ENCODE measurements around the gene IFIT1.
"Not testable (repeated sequence)": the region's sequence is repeated elsewhere in the genome, so short reads cannot be mapped to it uniquely, and the experiment has no call there.

The IFIT1 gene

GRCh38 chr10:89391907-89392756, at the start of gene IFIT1:
TSS of gene IFIT1 (plus strand) at chr10:89392623. CDS start at chr10:89392713, 90 bp downstream.
- Histone ChIP-seq H3K27me3 (ENCODE audit: control insufficient read depth, insufficient read depth, low read length) (no peaks in the 10 kb centered on the region), H3K4me1 (ENCODE audit: control insufficient read depth, insufficient read depth, low read length) (peaks cover 8% of the 10 kb centered on the region), H3K36me3 (ENCODE audit: control insufficient read depth, insufficient read depth, low read length) (no peaks in the 10 kb centered on the region), H3K9ac (ENCODE audit: low read length) (no peak within 1 kb of the TSS), H3K4me3 (ENCODE audit: low read length) (peak within 1 kb of the TSS; percentile 70), H3K27ac (ENCODE audit: low read depth, low read length) (peak within 1 kb of the TSS; percentile 78)

GRCh38 chr10:89343089-89343767, 49.2 kb upstream of the IFIT1 start:
- no peak overlapping the region for H3K27ac ChIP-seq (ENCODE audit: low read depth, low read length)
- peaks cover 9% of the 10 kb centered on the region for H3K36me3 ChIP-seq (ENCODE audit: control insufficient read depth, insufficient read depth, low read length)
- no peaks in the 10 kb centered on the region for H3K4me1 ChIP-seq (ENCODE audit: control insufficient read depth, insufficient read depth, low read length)
- no peak overlapping the region for H3K9ac ChIP-seq (ENCODE audit: low read length)
- no peak overlapping the region for H3K4me3 ChIP-seq (ENCODE audit: low read length)
- H3K27me3 ChIP-seq (ENCODE audit: control insufficient read depth, insufficient read depth, low read length): no peaks in the 10 kb centered on the region

GRCh38 chr10:89344156-89344555, 48.3 kb upstream of the IFIT1 start:
- H3K27me3 ChIP-seq (ENCODE audit: control insufficient read depth, insufficient read depth, low read length): no peaks in the 10 kb centered on the region
- H3K9ac ChIP-seq (ENCODE audit: low read length): no peak overlapping the region
- H3K4me3 ChIP-seq (ENCODE audit: low read length): no peak overlapping the region
- peaks cover 3% of the 10 kb centered on the region for H3K36me3 ChIP-seq (ENCODE audit: control insufficient read depth, insufficient read depth, low read length)
- no peak overlapping the region for H3K27ac ChIP-seq (ENCODE audit: low read depth, low read length)
- no peaks in the 10 kb centered on the region for H3K4me1 ChIP-seq (ENCODE audit: control insufficient read depth, insufficient read depth, low read length)

- no peaks in the 10 kb centered on the region for H3K27me3 ChIP-seq (ENCODE audit: control insufficient read depth, insufficient read depth, low read length)
- H3K4me3 ChIP-seq (ENCODE audit: low read length): no peak overlapping the region
- H3K4me1 ChIP-seq (ENCODE audit: control insufficient read depth, insufficient read depth, low read length): no peaks in the 10 kb centered on the region
- no peak overlapping the region for H3K27ac ChIP-seq (ENCODE audit: low read depth, low read length)
- H3K36me3 ChIP-seq (ENCODE audit: control insufficient read depth, insufficient read depth, low read length): no peaks in the 10 kb centered on the region
- H3K9ac ChIP-seq (ENCODE audit: low read length): no peak overlapping the region
Observed at GRCh38 chr10:89345367-89346000, 46.9 kb upstream of the IFIT1 start.

- Histone ChIP-seq H3K36me3 (ENCODE audit: control insufficient read depth, insufficient read depth, low read length) (no peaks in the 10 kb centered on the region), H3K9ac (ENCODE audit: low read length) (no peak overlapping the region), H3K27me3 (ENCODE audit: control insufficient read depth, insufficient read depth, low read length) (no peaks in the 10 kb centered on the region), H3K27ac (ENCODE audit: low read depth, low read length) (no peak overlapping the region), H3K4me3 (ENCODE audit: low read length) (no peak overlapping the region), H3K4me1 (ENCODE audit: control insufficient read depth, insufficient read depth, low read length) (peaks cover 4% of the 10 kb centered on the region)
Observed at GRCh38 chr10:89346405-89347254, 45.8 kb upstream of the IFIT1 start.

GRCh38 chr10:89347701-89348457, 44.5 kb upstream of the IFIT1 start:
- Histone ChIP-seq H3K27ac (ENCODE audit: low read depth, low read length) (no peak overlapping the region), H3K4me1 (ENCODE audit: control insufficient read depth, insufficient read depth, low read length) (peaks cover 4% of the 10 kb centered on the region), H3K4me3 (ENCODE audit: low read length) (no peak overlapping the region), H3K36me3 (ENCODE audit: control insufficient read depth, insufficient read depth, low read length) (no peaks in the 10 kb centered on the region), H3K9ac (ENCODE audit: low read length) (no peak overlapping the region), H3K27me3 (ENCODE audit: control insufficient read depth, insufficient read depth, low read length) (no peaks in the 10 kb centered on the region)

GRCh38 chr10:89348481-89348880, 43.9 kb upstream of the IFIT1 start:
- Histone ChIP-seq H3K4me1 (ENCODE audit: control insufficient read depth, insufficient read depth, low read length) (peaks cover 4% of the 10 kb centered on the region), H3K27me3 (ENCODE audit: control insufficient read depth, insufficient read depth, low read length) (no peaks in the 10 kb centered on the region), H3K27ac (ENCODE audit: low read depth, low read length) (no peak overlapping the region), H3K4me3 (ENCODE audit: low read length) (no peak overlapping the region), H3K9ac (ENCODE audit: low read length) (no peak overlapping the region), H3K36me3 (ENCODE audit: control insufficient read depth, insufficient read depth, low read length) (no peaks in the 10 kb centered on the region)

- no peaks in the 10 kb centered on the region for H3K36me3 ChIP-seq (ENCODE audit: control insufficient read depth, insufficient read depth, low read length)
- no peak overlapping the region for H3K4me3 ChIP-seq (ENCODE audit: low read length)
- H3K27me3 ChIP-seq (ENCODE audit: control insufficient read depth, insufficient read depth, low read length): no peaks in the 10 kb centered on the region
- H3K9ac ChIP-seq (ENCODE audit: low read length): no peak overlapping the region
- H3K27ac ChIP-seq (ENCODE audit: low read depth, low read length): no peak overlapping the region
- H3K4me1 ChIP-seq (ENCODE audit: control insufficient read depth, insufficient read depth, low read length): peaks cover 4% of the 10 kb centered on the region
Observed at GRCh38 chr10:89348975-89349374, 43.4 kb upstream of the IFIT1 start.

GRCh38 chr10:89350631-89351315, 41.6 kb upstream of the IFIT1 start:
- H3K9ac ChIP-seq (ENCODE audit: low read length); H3K27me3 ChIP-seq (ENCODE audit: control insufficient read depth, insufficient read depth, low read length); H3K4me1 ChIP-seq (ENCODE audit: control insufficient read depth, insufficient read depth, low read length): not testable (repeated sequence)

GRCh38 chr10:89351412-89351779, 41.0 kb upstream of the IFIT1 start:
- H3K27ac ChIP-seq (ENCODE audit: low read depth, low read length): peak overlapping the region; percentile 50
- H3K36me3 ChIP-seq (ENCODE audit: control insufficient read depth, insufficient read depth, low read length): no peaks in the 10 kb centered on the region
- no peak overlapping the region for H3K9ac ChIP-seq (ENCODE audit: low read length)
- peaks cover 4% of the 10 kb centered on the region for H3K4me1 ChIP-seq (ENCODE audit: control insufficient read depth, insufficient read depth, low read length)
- H3K4me3 ChIP-seq (ENCODE audit: low read length): no peak overlapping the region
- no peaks in the 10 kb centered on the region for H3K27me3 ChIP-seq (ENCODE audit: control insufficient read depth, insufficient read depth, low read length)

More at GRCh38 chr10:89350631-89351315, 41.6 kb upstream of the IFIT1 start:
- not testable (repeated sequence) for H3K36me3 ChIP-seq (ENCODE audit: control insufficient read depth, insufficient read depth, low read length); H3K4me3 ChIP-seq (ENCODE audit: low read length)
- peak overlapping the region; percentile 50 for H3K27ac ChIP-seq (ENCODE audit: low read depth, low read length)
